Smooth muscle cell of the coronary artery (primary cell): ENCODE measurements around the gene RAB25. TPM values are rescaled to one million over a fixed set of nuclear protein-coding genes. Genes with fewer than 3 reads are reported as not detected.

Experiments used
- total RNA-seq: library from RNA; depleted of rRNA; stranded (reverse); fragments of >200 nt; gene quantifications from 2 replicates; pipeline ENCODE4 v1.2.3, GENCODE V29; 2014; ENCODE audit warnings: low replicate concordance

The RAB25 gene
- not detected in 2 replicates for total RNA-seq

GRCh38 chr1:156060937-156061636 is at the start of gene RAB25:
RAB25 (plus strand) TSS chr1:156061160; CDS start chr1:156061401, 241 bp downstream.

GRCh38 chr1:156020293-156021092 is 40.5 kb upstream of the RAB25 start, which contains the start of gene SSR2:
SSR2 (minus strand) TSS chr1:156020951; CDS start chr1:156020167, 784 bp downstream.

DNA sequence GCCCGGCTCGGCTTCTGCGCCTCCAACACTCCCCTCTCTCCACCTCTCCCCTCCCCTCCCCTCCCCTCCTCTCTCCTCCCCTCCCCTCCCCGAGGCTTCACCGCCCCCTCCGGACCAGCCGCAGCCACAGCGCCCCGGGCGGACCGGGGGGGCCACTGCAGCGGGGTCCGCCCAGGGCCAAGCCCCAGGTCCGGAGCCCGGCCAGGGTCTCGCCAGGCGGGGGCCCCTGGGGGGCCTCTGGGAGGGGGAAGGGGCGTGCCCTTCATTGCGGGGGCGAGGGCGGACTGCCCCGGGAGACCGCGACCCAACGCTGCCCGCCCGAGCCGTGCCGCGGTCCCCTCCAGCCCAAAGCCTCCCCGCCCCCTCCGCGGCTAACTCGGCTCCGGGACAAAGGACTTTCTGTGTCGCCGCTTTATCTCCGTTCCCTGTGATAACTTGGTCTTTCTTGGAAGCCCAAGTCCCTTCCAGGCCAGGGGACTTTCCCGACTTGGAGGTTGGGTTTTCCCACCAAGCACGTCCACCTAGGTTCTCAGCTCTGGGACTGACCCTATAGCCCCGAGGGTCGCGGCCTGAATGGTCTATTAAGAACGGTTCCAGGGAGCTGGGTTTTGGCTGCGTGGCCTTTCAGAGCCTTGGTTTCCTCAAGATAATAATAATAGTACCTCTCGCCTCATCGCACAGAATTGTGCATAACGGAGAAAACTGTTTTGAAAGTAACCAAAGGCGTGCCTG is 7.0 kb upstream of the RAB25 start, which contains the start of gene UBQLN4:
Gene UBQLN4 (minus strand): TSS at position 31 of the 732 bp plus-strand sequence. CDS start 97 bp downstream, outside the sequence.

GRCh38 chr1:156054500-156055280 is 6.3 kb upstream of the RAB25 start, which contains the start of gene LAMTOR2:
LAMTOR2 (plus strand) TSS chr1:156054782; CDS start chr1:156054890, 108 bp downstream.

GRCh38 chr1:156082309-156083091 is 21.5 kb downstream of the RAB25 start, which contains the start of gene MEX3A:
MEX3A (minus strand) TSS chr1:156082465; CDS start chr1:156081998, 467 bp downstream.

DNA sequence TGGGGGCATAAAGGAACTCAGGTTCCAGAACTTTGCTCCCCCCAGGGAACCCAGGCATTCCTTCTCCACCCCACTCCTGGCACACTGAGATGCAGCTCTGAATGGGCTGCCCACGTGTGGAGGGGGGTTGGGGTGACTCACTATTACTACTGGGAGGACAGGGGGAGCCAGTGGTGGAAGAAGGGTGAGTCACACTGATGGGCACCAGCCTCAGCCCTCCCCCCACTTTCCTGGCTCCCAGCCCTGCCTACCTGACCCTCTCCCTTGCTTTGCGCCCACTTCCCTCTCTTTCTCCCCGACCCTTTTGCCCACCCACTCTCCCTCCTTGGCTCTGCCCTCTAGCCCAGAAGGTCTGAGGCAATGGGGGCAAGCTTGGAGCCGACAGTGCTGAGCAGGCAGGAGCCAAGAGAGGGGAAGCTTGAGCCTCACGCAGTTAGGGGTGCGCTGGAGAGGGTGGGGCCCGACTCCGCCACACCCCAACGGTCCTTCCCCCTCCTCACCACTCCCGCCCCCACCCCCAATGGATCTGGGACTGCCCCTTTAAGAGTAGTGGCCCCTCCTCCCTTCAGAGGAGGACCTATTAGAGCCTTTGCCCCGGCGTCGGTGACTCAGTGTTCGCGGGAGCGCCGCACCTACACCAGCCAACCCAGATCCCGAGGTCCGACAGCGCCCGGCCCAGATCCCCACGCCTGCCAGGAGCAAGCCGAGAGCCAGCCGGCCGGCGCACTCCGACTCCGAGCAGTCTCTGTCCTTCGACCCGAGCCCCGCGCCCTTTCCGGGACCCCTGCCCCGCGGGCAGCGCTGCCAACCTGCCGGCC is 53.4 kb downstream of the RAB25 start, which contains the start of gene LMNA:
Gene LMNA (plus strand): TSS at position 611 of the 818 bp plus-strand sequence. CDS start 208 bp downstream, outside the sequence.

Other genes with a start within 250 kb of the RAB25 start
- 20.2 and 21.2 TPM in 2 replicates for gene GON4L, start 203.9 kb upstream of the RAB25 start, total RNA-seq
- 19.4 and 31.8 TPM in 2 replicates for gene SYT11, start 201.6 kb upstream of the RAB25 start, total RNA-seq
- gene RIT1, start 149.8 kb upstream of the RAB25 start, total RNA-seq: 37.9 and 49.6 TPM in 2 replicates
- gene KHDC4, start 126.7 kb upstream of the RAB25 start, total RNA-seq: 18.6 and 18.8 TPM in 2 replicates
- gene RXFP4, start 119.5 kb upstream of the RAB25 start, total RNA-seq: not detected in 2 replicates
- gene ARHGEF2, start 82.6 kb upstream of the RAB25 start, total RNA-seq: 88.8 and 153 TPM in 2 replicates
- gene SSR2, start 40.2 kb upstream of the RAB25 start, total RNA-seq: 445 and 519 TPM in 2 replicates
- 4.1 and 14.1 TPM in 2 replicates for gene UBQLN4, start 7.4 kb upstream of the RAB25 start, total RNA-seq
- 61.1 and 81.5 TPM in 2 replicates for gene LAMTOR2, start 6.4 kb upstream of the RAB25 start, total RNA-seq
- gene MEX3A, start 21.3 kb downstream of the RAB25 start, total RNA-seq: 0.47 and 4.7 TPM in 2 replicates
- 928 and 1,753 TPM in 2 replicates for gene LMNA, start 53.6 kb downstream of the RAB25 start, total RNA-seq
- 1.2 and 1.3 TPM in 2 replicates for gene SEMA4A, start 92.4 kb downstream of the RAB25 start, total RNA-seq
- 4.1 and 6.8 TPM in 2 replicates for gene SLC25A44, start 132.9 kb downstream of the RAB25 start, total RNA-seq
- 16.0 and 31.4 TPM in 2 replicates for gene PMF1, start 151.8 kb downstream of the RAB25 start, total RNA-seq
- 0.23 TPM in 1 of 2 replicates, not detected in the other for gene BGLAP, start 181.0 kb downstream of the RAB25 start, total RNA-seq
- gene PAQR6, start 186.9 kb downstream of the RAB25 start, total RNA-seq: 0.12 and 0.23 TPM in 2 replicates
- gene SMG5, start 221.7 kb downstream of the RAB25 start, total RNA-seq: 28.3 and 35.6 TPM in 2 replicates
- gene TMEM79, start 223.2 kb downstream of the RAB25 start, total RNA-seq: 1.4 and 1.9 TPM in 2 replicates
- 50.2 and 68.2 TPM in 2 replicates for gene GLMP, start 234.5 kb downstream of the RAB25 start, total RNA-seq
- 0.23 TPM in 2 replicates for gene VHLL, start 238.1 kb downstream of the RAB25 start, total RNA-seq